KMS-11 (cell line): Measurements from ENCODE around the gene STK38.

Experiments
- H2AFZ ChIP-seq: fragments of 200-600 bp; sonication (generic); 2 replicates; pipeline ENCODE4 v1.6.1; 2016; ENCODE audit warnings: antibody characterized with exemption, mixed run types, low read depth
- H3K27ac ChIP-seq: fragments of 200-600 bp; sonication (generic); 2 replicates; pipeline ENCODE4 v1.6.1; 2016; ENCODE audit warnings: mild to moderate bottlenecking, mixed run types
- H3K27me3 ChIP-seq: fragments of 200-600 bp; sonication (generic); 2 replicates; pipeline ENCODE4 v1.6.1; 2017; ENCODE audit warnings: mild to moderate bottlenecking, low read depth, mixed run types, moderate library complexity; ENCODE audit not compliant: insufficient read depth
- H3K36me3 ChIP-seq: fragments of 200-600 bp; sonication (generic); 2 replicates; pipeline ENCODE4 v1.6.1; 2017; ENCODE audit warnings: mild to moderate bottlenecking, mixed run types; ENCODE audit not compliant: insufficient read depth
- H3K4me1 ChIP-seq: fragments of 200-600 bp; sonication (generic); 2 replicates; pipeline ENCODE4 v1.6.1; 2016; ENCODE audit warnings: mild to moderate bottlenecking, low read depth, mixed run types; ENCODE audit not compliant: poor library complexity, severe bottlenecking
- H3K4me2 ChIP-seq: fragments of 200-600 bp; sonication (generic); 2 replicates; pipeline ENCODE4 v1.7.0; 2016; ENCODE audit warnings: mild to moderate bottlenecking, mixed run types
- H3K4me3 ChIP-seq: fragments of 200-600 bp; sonication (generic); IDR thresholded peaks from 2 replicates; pipeline ENCODE4 v1.6.1; 2017; ENCODE audit warnings: low read depth, low read length, mixed read lengths; ENCODE audit not compliant: insufficient read depth
- H3K79me2 ChIP-seq: fragments of 200-600 bp; sonication (generic); 2 replicates; pipeline ENCODE4 v1.6.1; 2016; ENCODE audit warnings: low read depth, mixed run types; ENCODE audit not compliant: insufficient read depth
- H3K9ac ChIP-seq: fragments of 200-600 bp; sonication (generic); 2 replicates; pipeline ENCODE4 v1.6.1; 2016; ENCODE audit warnings: mild to moderate bottlenecking, mixed run types
- H4K20me1 ChIP-seq: fragments of 200-600 bp; sonication (generic); 2 replicates; pipeline ENCODE4 v1.6.1; 2016; ENCODE audit warnings: mild to moderate bottlenecking, mixed run types; ENCODE audit not compliant: insufficient read depth
- CTCF ChIP-seq: fragments of 200-600 bp; sonication (generic); conservative IDR thresholded peaks from 2 replicates; pipeline ENCODE4 v1.6.1; 2017; ENCODE audit warnings: low read depth, mild to moderate bottlenecking, antibody characterized with exemption, low read length, moderate library complexity, mixed read lengths

The STK38 gene

DNA sequence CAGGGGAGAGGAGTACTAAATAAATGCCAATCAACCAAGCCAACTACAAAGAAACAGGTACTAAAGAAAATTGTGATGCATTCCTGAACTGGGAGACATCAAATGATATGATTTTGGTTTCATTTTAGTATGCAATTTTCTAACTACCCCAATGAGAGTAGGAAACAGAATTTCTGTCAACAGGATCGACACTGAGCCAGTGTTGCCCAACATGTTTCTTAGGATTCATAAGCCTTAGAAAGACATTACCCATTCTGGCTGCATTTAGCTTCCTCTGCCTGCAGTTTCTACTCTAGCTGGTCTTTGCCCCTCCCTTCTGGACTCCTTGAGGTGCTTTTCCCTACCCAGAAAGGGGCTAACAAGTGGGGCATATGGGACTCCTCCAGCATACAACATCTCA lies 54.7 kb downstream of the STK38 start:
- H3K27me3 ChIP-seq, result no peaks in the 10 kb centered on the region
- no peak overlapping the region for H3K9ac ChIP-seq
- H3K4me1 ChIP-seq, result no peaks in the 10 kb centered on the region
- H3K4me2 ChIP-seq, result no peak overlapping the region
- no peak overlapping the region for H3K27ac ChIP-seq
- no peaks in the 10 kb centered on the region for H4K20me1 ChIP-seq
- H3K4me3 ChIP-seq, result no peak overlapping the region
- no peak overlapping the region for H2AFZ ChIP-seq
- TF ChIP-seq CTCF, result no peak
- no peaks in the 10 kb centered on the region for H3K79me2 ChIP-seq
- no peaks in the 10 kb centered on the region; the same call in 1 of the 2 replicates for H3K36me3 ChIP-seq

- Histone ChIP-seq H3K4me1 (no peaks in the 10 kb centered on the region), H3K4me2 (no peak overlapping the region), H3K79me2 (no peaks in the 10 kb centered on the region), H3K27me3 (no peaks in the 10 kb centered on the region), H4K20me1 (no peaks in the 10 kb centered on the region), H3K27ac (no peak overlapping the region), H3K36me3 (no peaks in the 10 kb centered on the region; the same call in 1 of the 2 replicates), H3K4me3 (no peak overlapping the region), H3K9ac (no peak overlapping the region), H2AFZ (no peak overlapping the region)
- TF ChIP-seq CTCF, result no peak
These were observed 55.2 kb downstream of the STK38 start for GRCh38 chr6:36492092-36492491.

- Histone ChIP-seq H3K36me3 (no peaks in the 10 kb centered on the region; the same call in 1 of the 2 replicates), H3K79me2 (no peaks in the 10 kb centered on the region), H3K27me3 (no peaks in the 10 kb centered on the region), H3K27ac (no peak overlapping the region), H3K4me1 (no peaks in the 10 kb centered on the region), H2AFZ (no peak overlapping the region), H3K9ac (no peak overlapping the region), H3K4me3 (no peak overlapping the region), H3K4me2 (no peak overlapping the region), H4K20me1 (no peaks in the 10 kb centered on the region)
- no peak for TF ChIP-seq CTCF
These were observed 55.8 kb downstream of the STK38 start for GRCh38 chr6:36491378-36491965.

GRCh38 chr6:36489426-36489825 lies 57.9 kb downstream of the STK38 start:
- Histone ChIP-seq H3K79me2 (no peaks in the 10 kb centered on the region), H3K27ac (no peak overlapping the region), H3K4me3 (no peak overlapping the region), H4K20me1 (no peaks in the 10 kb centered on the region), H3K4me1 (no peaks in the 10 kb centered on the region), H3K36me3 (no peaks in the 10 kb centered on the region; the same call in 1 of the 2 replicates), H2AFZ (no peak overlapping the region), H3K27me3 (no peaks in the 10 kb centered on the region), H3K4me2 (no peak overlapping the region), H3K9ac (no peak overlapping the region)
- TF ChIP-seq CTCF, result no peak
